ENCODE results near the gene RASIP1.
"Not testable (repeated sequence)": the region's sequence is repeated elsewhere in the genome, so short reads cannot be mapped to it uniquely, and the experiment has no call there.

The RASIP1 gene

GRCh38 chr19:48713041-48713863 lies 27.2 kb downstream of the RASIP1 start:
- DNase-seq (ENCODE audit: low read depth in 2 of 2) = no peak

GRCh38 chr19:48711106-48711662 lies 29.2 kb downstream of the RASIP1 start:
- no peak for DNase-seq (ENCODE audit: low read depth in 2 of 2)

- no peak for DNase-seq (ENCODE audit: low read depth in 2 of 2)
Observed at GRCh38 chr19:48708471-48708870, 31.9 kb downstream of the RASIP1 start.

- no peak for DNase-seq (ENCODE audit: low read depth in 2 of 2)
Observed at GRCh38 chr19:48705431-48705830, 35.0 kb downstream of the RASIP1 start.

GRCh38 chr19:48703316-48703715 lies 37.1 kb downstream of the RASIP1 start:
- DNase-seq (ENCODE audit: low read depth in 2 of 2) = no peak

- no peak for DNase-seq (ENCODE audit: low read depth in 2 of 2)
Observed at GRCh38 chr19:48702701-48703100, 37.7 kb downstream of the RASIP1 start.

GRCh38 chr19:48698046-48698445 lies 42.4 kb downstream of the RASIP1 start:
- DNase-seq (ENCODE audit: low read depth in 2 of 2) = no peak

- DNase-seq (ENCODE audit: low read depth in 2 of 2) = no peak
Observed at GRCh38 chr19:48696353-48697010, 43.9 kb downstream of the RASIP1 start.

- DNase-seq (ENCODE audit: low read depth in 2 of 2) = no peak
Observed at GRCh38 chr19:48695743-48696352, 44.6 kb downstream of the RASIP1 start, which contains the start of gene FUT2. TSS of gene FUT2 (plus strand) at chr19:48695971. CDS start at chr19:48702957, 6,986 bp downstream.

- DNase-seq (ENCODE audit: low read depth in 2 of 2) = not testable (repeated sequence)
Observed at GRCh38 chr19:48693629-48694028, 46.8 kb downstream of the RASIP1 start.

GRCh38 chr19:48689449-48689848 lies 51.0 kb downstream of the RASIP1 start:
- no peak for DNase-seq (ENCODE audit: low read depth in 2 of 2)

GRCh38 chr19:48687776-48688175 lies 52.6 kb downstream of the RASIP1 start:
- DNase-seq (ENCODE audit: low read depth in 2 of 2) = no peak

- DNase-seq (ENCODE audit: low read depth in 2 of 2) = not testable (repeated sequence)
Observed at GRCh38 chr19:48686637-48687036, 53.8 kb downstream of the RASIP1 start.

GRCh38 chr19:48686088-48686487 lies 54.3 kb downstream of the RASIP1 start:
- DNase-seq (ENCODE audit: low read depth in 2 of 2) = no peak

- DNase-seq (ENCODE audit: low read depth in 2 of 2) = no peak
Observed at GRCh38 chr19:48685583-48685982, 54.8 kb downstream of the RASIP1 start.

GRCh38 chr19:48683349-48683748 lies 57.1 kb downstream of the RASIP1 start:
- DNase-seq (ENCODE audit: low read depth in 2 of 2) = peak in 1 of 2 donors; percentile 19

- DNase-seq (ENCODE audit: low read depth in 2 of 2) = no peak
Observed at GRCh38 chr19:48681127-48681470, 59.3 kb downstream of the RASIP1 start.

GRCh38 chr19:48680436-48681126 lies 59.8 kb downstream of the RASIP1 start:
- DNase-seq (ENCODE audit: low read depth in 2 of 2) = no peak

- DNase-seq (ENCODE audit: low read depth in 2 of 2) = not testable (repeated sequence)
Observed at GRCh38 chr19:48680006-48680405, 60.4 kb downstream of the RASIP1 start.

GRCh38 chr19:48678201-48678600 lies 62.2 kb downstream of the RASIP1 start:
- no peak for DNase-seq (ENCODE audit: low read depth in 2 of 2)

GRCh38 chr19:48676887-48677286 lies 63.5 kb downstream of the RASIP1 start:
- no peak for DNase-seq (ENCODE audit: low read depth in 2 of 2)

GRCh38 chr19:48676487-48676886 lies 63.9 kb downstream of the RASIP1 start:
- no peak for DNase-seq (ENCODE audit: low read depth in 2 of 2)

All from stimulated activated CD8-positive, alpha-beta memory T cell treated with anti-CD3 and anti-CD28 coated beads, Interleukin-15, amount 100 ng/mL, for 4 hours (primary cell).